Gastroesophageal sphincter (tissue), 4 donors: ENCODE data around the gene MAML3. TPM values are rescaled to one million over a fixed set of nuclear protein-coding genes. Genes with fewer than 3 reads are reported as not detected.

Experiments used
- ATAC-seq: fragments of 150-250 bp; one replicate; pipeline ENCODE4 v1.9.1; 2016; ENCODE audit warnings: mild to moderate bottlenecking, moderate library complexity
- H3K27ac ChIP-seq, 4 donors: fragments of 200-600 bp; sonication (generic) in 3 of 4; 1 replicate in 3 of 4; 2 replicates in 1 of 4; pipeline ENCODE4 v1.5.1; 2016 to 2019
- H3K27me3 ChIP-seq: fragments of 200-600 bp; sonication (generic); one replicate; pipeline ENCODE4 v1.5.1; 2019
- H3K36me3 ChIP-seq, 2 donors: fragments of 200-600 bp; sonication (generic); one replicate each; pipeline ENCODE4 v1.5.1; 2019; ENCODE audit warnings: control low read depth in 1 of 2
- H3K4me1 ChIP-seq, 3 donors: fragments of 200-600 bp; sonication (generic); 1 replicate in 2 of 3; 2 replicates in 1 of 3; pipeline ENCODE4 v1.5.1; 2016 to 2019; ENCODE audit warnings: control low read depth in 2 of 3
- H3K4me3 ChIP-seq, 2 donors: fragments of 200-600 bp; sonication (generic); one replicate each; pipeline ENCODE4 v1.5.1; 2019; ENCODE audit warnings: mild to moderate bottlenecking in 1 of 2, moderate library complexity in 1 of 2
- H3K9me3 ChIP-seq, 3 donors: fragments of 200-600 bp; sonication (generic); one replicate each; pipeline ENCODE4 v1.5.1; 2017 to 2019; ENCODE audit warnings: control low read depth in 2 of 3
- EP300 ChIP-seq: sonication (generic); formaldehyde crosslinking; IDR thresholded peaks from one replicate; pipeline ENCODE4 v1.6.1; 2017; ENCODE audit warnings: antibody characterized with exemption, mild to moderate bottlenecking
- POLR2A ChIP-seq, 2 donors: fragments of 450-650 bp; IDR thresholded peaks; one replicate each; pipeline ENCODE4 v1.6.1; 2017; ENCODE audit warnings: antibody characterized with exemption in 2 of 2, mild to moderate bottlenecking in 2 of 2, moderate library complexity in 1 of 2
- POLR2AphosphoS5 ChIP-seq: sonication (generic); formaldehyde crosslinking; IDR thresholded peaks from one replicate; pipeline ENCODE4 v1.6.1; 2017; ENCODE audit warnings: antibody characterized with exemption
- WGBS, 2 donors: methylation state at CpG; one replicate each; pipeline ENCODE4 v1.1.5; 2018; ENCODE audit warnings: low coverage in 1 of 2; 5-methylcytosine and 5-hydroxymethylcytosine counted together
- total RNA-seq, 4 donors: library from RNA; depleted of rRNA; stranded (reverse); fragments of >200 nt; gene quantifications; one replicate each; pipeline ENCODE4 v1.1.0, GENCODE V29; 2016
- TF ChIP-seq, protein P1 (sequence below), 4 experiments: fragments of 200-600 bp in 2 of 4; fragments of 450-650 bp in 2 of 4; sonication (generic) in 1 of 4; IDR thresholded peaks; one replicate each; pipeline ENCODE4 v1.5.1; 2017 to 2019; ENCODE audit warnings: antibody characterized with exemption in 4 of 4, mild to moderate bottlenecking in 2 of 4, moderate library complexity in 2 of 4

The MAML3 gene
- total RNA-seq, 4 donors from 2014 or later: 5.3 to 10.6 (median 9.3) TPM

DNA sequence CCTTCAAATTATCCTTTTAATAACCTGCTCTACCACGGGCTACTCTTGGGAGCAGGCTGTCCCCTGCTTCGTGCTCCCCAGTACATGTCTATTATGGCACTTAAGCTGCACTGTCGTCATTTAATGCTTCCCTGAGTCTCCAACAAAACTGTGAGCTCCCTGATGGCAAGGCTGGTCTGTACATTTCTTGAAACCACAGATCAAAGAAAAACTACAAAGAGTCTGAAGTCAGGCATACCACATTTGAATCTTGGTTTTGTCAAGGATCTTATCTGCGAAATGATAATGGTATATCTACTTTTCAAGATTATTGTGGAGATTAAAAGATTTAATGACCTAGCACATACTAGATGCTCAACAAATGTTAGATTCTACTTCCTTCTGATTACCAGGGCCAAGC lies 45.7 kb downstream of the MAML3 start:
- H3K27me3 ChIP-seq: no peaks in the 10 kb centered on the region
- H3K4me3 ChIP-seq: no peak overlapping the region
- 42 to 45% methylated on average over 2 to 4 of the region's 4 CpGs for WGBS, 2 donors
- no peaks in the 10 kb centered on the region for H3K9me3 ChIP-seq
- H3K36me3 ChIP-seq: no peaks in the 10 kb centered on the region
- no peaks in the 10 kb centered on the region for H3K4me1 ChIP-seq
- ATAC-seq: no peak
- no peak for TF ChIP-seq EP300
- TF ChIP-seq POLR2A (IDR thresholded peaks at IDR 0.05): no peak
- TF ChIP-seq, protein P1, sequence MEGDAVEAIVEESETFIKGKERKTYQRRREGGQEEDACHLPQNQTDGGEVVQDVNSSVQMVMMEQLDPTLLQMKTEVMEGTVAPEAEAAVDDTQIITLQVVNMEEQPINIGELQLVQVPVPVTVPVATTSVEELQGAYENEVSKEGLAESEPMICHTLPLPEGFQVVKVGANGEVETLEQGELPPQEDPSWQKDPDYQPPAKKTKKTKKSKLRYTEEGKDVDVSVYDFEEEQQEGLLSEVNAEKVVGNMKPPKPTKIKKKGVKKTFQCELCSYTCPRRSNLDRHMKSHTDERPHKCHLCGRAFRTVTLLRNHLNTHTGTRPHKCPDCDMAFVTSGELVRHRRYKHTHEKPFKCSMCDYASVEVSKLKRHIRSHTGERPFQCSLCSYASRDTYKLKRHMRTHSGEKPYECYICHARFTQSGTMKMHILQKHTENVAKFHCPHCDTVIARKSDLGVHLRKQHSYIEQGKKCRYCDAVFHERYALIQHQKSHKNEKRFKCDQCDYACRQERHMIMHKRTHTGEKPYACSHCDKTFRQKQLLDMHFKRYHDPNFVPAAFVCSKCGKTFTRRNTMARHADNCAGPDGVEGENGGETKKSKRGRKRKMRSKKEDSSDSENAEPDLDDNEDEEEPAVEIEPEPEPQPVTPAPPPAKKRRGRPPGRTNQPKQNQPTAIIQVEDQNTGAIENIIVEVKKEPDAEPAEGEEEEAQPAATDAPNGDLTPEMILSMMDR (IDR thresholded peaks at IDR 0.05): no peak
- TF ChIP-seq POLR2AphosphoS5: no peak
- H3K27ac ChIP-seq: no peak overlapping the region

DNA sequence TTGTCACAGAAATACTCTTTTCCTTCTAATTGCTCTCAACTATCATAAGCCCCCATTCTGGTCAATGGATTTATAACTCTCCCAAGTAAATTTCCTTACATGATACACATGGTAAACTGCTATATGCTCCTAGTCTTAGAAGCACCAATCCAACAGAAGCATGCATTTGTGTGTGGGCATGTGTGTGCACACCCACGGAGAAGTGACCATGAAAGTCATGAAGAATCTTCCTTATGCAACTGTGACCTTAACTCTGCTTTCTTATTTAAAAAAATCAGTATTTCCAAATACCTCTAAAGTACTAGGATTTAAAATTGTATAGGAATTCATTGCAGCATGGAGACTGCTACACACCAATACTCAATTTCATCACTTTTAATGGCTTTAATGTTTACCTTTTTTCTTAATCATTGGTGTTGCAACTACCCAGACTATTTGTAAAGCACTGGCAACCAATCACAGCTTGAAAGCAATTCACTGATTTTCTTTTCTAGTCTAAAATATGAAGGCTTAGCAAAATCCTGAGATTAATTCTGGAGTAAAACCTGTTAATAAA lies 47.6 kb downstream of the MAML3 start:
- Histone ChIP-seq H3K27me3 (no peaks in the 10 kb centered on the region), H3K36me3 (no peaks in the 10 kb centered on the region), H3K4me1 (no peaks in the 10 kb centered on the region), H3K4me3 (no peak overlapping the region), H3K9me3 (no peaks in the 10 kb centered on the region), H3K27ac (no peak overlapping the region)
- no peak for ATAC-seq
- TF ChIP-seq EP300 (no peak), POLR2A (IDR thresholded peaks at IDR 0.05) (no peak), POLR2AphosphoS5 (no peak)
- TF ChIP-seq, protein P1 (IDR thresholded peaks at IDR 0.05): no peak
- WGBS, 2 donors: 75 to 100% methylated on average over 1 of the region's 1 CpG

DNA sequence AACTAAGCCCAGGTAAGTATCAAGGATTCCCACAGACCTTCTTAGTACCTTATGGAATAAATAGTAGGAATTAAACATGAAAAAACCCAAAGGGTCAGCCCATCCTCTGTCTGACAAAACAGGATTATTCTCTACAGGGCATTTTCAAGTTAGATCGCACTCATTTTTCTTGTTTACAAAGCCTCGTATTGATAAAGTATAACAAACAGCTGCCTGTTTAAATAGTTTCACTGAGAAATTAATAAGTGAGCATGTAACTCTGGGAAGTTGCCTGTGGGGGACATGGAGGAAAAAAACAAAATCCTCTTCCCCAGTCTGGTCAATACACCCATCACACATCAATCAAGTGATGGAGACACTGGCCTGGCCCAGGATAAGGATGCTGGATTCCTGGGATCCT lies 48.5 kb downstream of the MAML3 start:
- ATAC-seq: no peak
- no peaks in the 10 kb centered on the region for H3K27me3 ChIP-seq
- 50 to 73% methylated on average over 2 of the region's 2 CpGs for WGBS, 2 donors
- no peak for TF ChIP-seq POLR2AphosphoS5
- TF ChIP-seq EP300: no peak
- TF ChIP-seq, protein P1 (IDR thresholded peaks at IDR 0.05): no peak
- TF ChIP-seq POLR2A (IDR thresholded peaks at IDR 0.05): no peak
- H3K9me3 ChIP-seq: no peaks in the 10 kb centered on the region
- no peak overlapping the region for H3K27ac ChIP-seq
- no peaks in the 10 kb centered on the region for H3K4me1 ChIP-seq
- H3K4me3 ChIP-seq: no peak overlapping the region
- no peaks in the 10 kb centered on the region for H3K36me3 ChIP-seq

DNA sequence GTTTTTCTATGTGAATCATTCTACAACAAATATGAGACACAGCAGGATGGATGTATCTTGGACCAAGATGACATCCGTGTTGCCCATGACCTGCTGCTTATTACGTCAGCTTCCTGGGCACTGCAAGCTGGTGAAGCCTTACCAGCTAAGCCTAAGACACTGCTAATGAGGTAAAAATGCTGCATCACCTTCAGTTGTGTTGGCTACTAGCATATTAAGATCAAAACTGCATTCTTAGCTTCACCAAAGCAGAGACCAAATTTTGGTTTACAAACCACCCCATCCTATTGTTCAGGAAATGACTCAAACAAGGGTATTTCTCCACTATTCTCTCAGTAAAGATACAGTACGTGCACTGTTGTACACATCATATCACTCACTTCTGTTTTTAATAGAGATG lies 50.3 kb downstream of the MAML3 start:
- H3K27me3 ChIP-seq: no peaks in the 10 kb centered on the region
- 65 to 75% methylated on average over 3 of the region's 3 CpGs for WGBS, 2 donors
- peaks cover 0 to 3% (median 0%) of the 10 kb centered on the region in 3 donors for H3K4me1 ChIP-seq
- ATAC-seq: no peak
- no peaks in the 10 kb centered on the region for H3K36me3 ChIP-seq
- H3K4me3 ChIP-seq: no peak overlapping the region
- TF ChIP-seq POLR2AphosphoS5: no peak
- TF ChIP-seq, protein P1 (IDR thresholded peaks at IDR 0.05): no peak
- no peak for TF ChIP-seq POLR2A (IDR thresholded peaks at IDR 0.05)
- no peak for TF ChIP-seq EP300
- no peak overlapping the region for H3K27ac ChIP-seq
- H3K9me3 ChIP-seq: no peaks in the 10 kb centered on the region

DNA sequence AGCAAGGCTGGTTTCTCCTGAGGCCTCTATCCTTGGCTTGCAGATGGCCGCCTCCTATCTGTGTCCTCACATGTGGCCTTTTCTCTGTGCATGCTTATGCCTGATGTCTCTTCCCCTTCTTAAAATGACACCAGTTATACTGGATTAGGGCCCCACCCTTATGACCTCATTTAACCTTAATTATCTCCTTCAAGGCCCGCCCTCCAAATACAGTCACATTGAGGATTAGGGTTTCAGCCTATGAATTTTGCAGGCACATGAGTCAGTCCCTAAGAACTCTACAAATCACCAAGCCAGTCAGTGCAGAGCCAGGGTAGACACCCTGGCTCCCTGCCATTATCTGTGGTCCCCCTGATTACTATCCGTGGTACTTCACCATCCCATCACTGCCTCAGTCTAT lies 51.6 kb downstream of the MAML3 start:
- WGBS, 2 donors: 81 to 100% methylated on average over 1 to 3 of the region's 3 CpGs
- no peak for ATAC-seq
- H3K27me3 ChIP-seq: no peaks in the 10 kb centered on the region
- TF ChIP-seq, protein P1 (IDR thresholded peaks at IDR 0.05): no peak
- TF ChIP-seq EP300 (no peak), POLR2AphosphoS5 (no peak), POLR2A (IDR thresholded peaks at IDR 0.05) (no peak)
- H3K36me3 ChIP-seq: no peaks in the 10 kb centered on the region
- no peak overlapping the region for H3K4me3 ChIP-seq
- H3K27ac ChIP-seq: no peak overlapping the region
- peaks cover 0 to 13% (median 0%) of the 10 kb centered on the region in 3 donors for H3K4me1 ChIP-seq
- no peaks in the 10 kb centered on the region for H3K9me3 ChIP-seq
